ENCODE results near the gene SHROOM3. TPM values are rescaled to one million over a fixed set of nuclear protein-coding genes. Genes with fewer than 3 reads are reported as not detected.

SHROOM3 gene
- total and polyA plus RNA-seq, 2 of the 13 experiments (the other 11 are each of a cell fraction or from before 2014, with no cell fraction given), result 0.01 TPM; not detected in 1

GRCh38 chr4:76535603-76536372 lies 100.8 kb downstream of the SHROOM3 start:
- no peak overlapping the region for H2AFZ ChIP-seq (ENCODE audit: low read length)
- ATAC-seq (no peak), DNase-seq (ENCODE audit: low spot score) (no peak), FAIRE-seq (no peak)
- H3K27ac ChIP-seq (ENCODE audit: extremely low read length, insufficient read depth, low read length), result no peak overlapping the region
- no peak overlapping the region for H3K4me2 ChIP-seq (ENCODE audit: low read depth, low read length)
- no peaks in the 10 kb centered on the region; a peak in 1 of 5 replicates for H3K27me3 ChIP-seq (ENCODE audit: control insufficient read depth in 1 of 2, insufficient read depth in 2 of 2, low read length in 2 of 2)
- POLR2A ChIA-PET, result no interaction called here
- no peaks in the 10 kb centered on the region for H4K20me1 ChIP-seq (ENCODE audit: insufficient read depth, low read length)
- no TSS peak for BruUV-seq (replicated peaks)
- H3K4me3 ChIP-seq (replicated peaks in 1 of 3; ENCODE audit: insufficient read depth in 1 of 3, low read depth in 2 of 3, low read length in 3 of 3), result no peak overlapping the region
- 30% methylated on average over 5 of the region's 5 CpGs for WGBS (ENCODE audit: low lambda C conversion rate)
- H3K36me3 ChIP-seq (replicated peaks in 1 of 2; ENCODE audit: control insufficient read depth in 1 of 2, insufficient read depth in 2 of 2, low read length in 2 of 2), result no peaks in the 10 kb centered on the region
- H3K79me2 ChIP-seq (ENCODE audit: insufficient read depth, low read length), result no peaks in the 10 kb centered on the region
- no peaks in the 10 kb centered on the region for H3K4me1 ChIP-seq (ENCODE audit: insufficient read depth, low read length)
- no peaks in the 10 kb centered on the region for H3K9me3 ChIP-seq (ENCODE audit: low read length)
- H3K9ac ChIP-seq (ENCODE audit: insufficient read depth, low read depth, low read length), result no peak overlapping the region
- intact Hi-C loops (cut with micrococcal nuclease; ENCODE audit: unreplicated experiment) (no loop called here), in situ Hi-C loops (cut with HindIII; ENCODE audit: extremely low pct_ligation_motif_present, low pct_unique_long_range_greater_than_20kb) (no loop called here)
- CTCF ChIA-PET (ENCODE audit: low intra/inter-chr PET ratio, low total read pairs), result no interaction called here
- TF ChIP-seq CCDC6 (CRISPR knock-in tag; IDR thresholded peaks at IDR 0.05) (no peak), ARNTL (CRISPR knock-in tag; IDR thresholded peaks at IDR 0.05) (no peak), ZNF513 (CRISPR knock-in tag; conservative IDR thresholded peaks at IDR 0.05) (no peak), ZNF773 (CRISPR knock-in tag; IDR thresholded peaks at IDR 0.05; ENCODE audit: borderline replicate concordance) (no peak), GTF3A (CRISPR knock-in tag; conservative IDR thresholded peaks at IDR 0.05) (no peak), ZNF230 (CRISPR knock-in tag; IDR thresholded peaks at IDR 0.05) (no peak), NFATC3 (CRISPR knock-in tag; IDR thresholded peaks at IDR 0.05) (no peak), RERE (CRISPR knock-in tag; IDR thresholded peaks at IDR 0.05; ENCODE audit: low read depth) (no peak)

Measured in HepG2 (cell line).